GM18870 (cell line): Measurements from ENCODE around the gene IMMP2L.
"Not testable (repeated sequence)": the region's sequence is repeated elsewhere in the genome, so short reads cannot be mapped to it uniquely, and the experiment has no call there.

Experiments
- ATAC-seq: cut with Tn5 transposase; IDR thresholded peaks from one replicate; pipeline ENCODE4 v1.9.1; 2021; ENCODE audit warnings: moderate library complexity; ENCODE audit not compliant: unreplicated experiment

IMMP2L gene

GRCh38 chr7:110718503-110719205 is 843.6 kb downstream of the IMMP2L start:
- no peak for ATAC-seq

GRCh38 chr7:110704225-110704624 is 858.1 kb downstream of the IMMP2L start:
- no peak for ATAC-seq

GRCh38 chr7:110698576-110698975 is 863.7 kb downstream of the IMMP2L start:
- ATAC-seq, result no peak

- ATAC-seq, result no peak
Observed at GRCh38 chr7:110693344-110693743, 868.9 kb downstream of the IMMP2L start.

GRCh38 chr7:110688908-110689307 is 873.4 kb downstream of the IMMP2L start:
- no peak for ATAC-seq

GRCh38 chr7:110685899-110686298 is 876.4 kb downstream of the IMMP2L start:
- ATAC-seq, result no peak

- ATAC-seq, result no peak
Observed at GRCh38 chr7:110681941-110682340, 880.4 kb downstream of the IMMP2L start.

GRCh38 chr7:110677405-110677804 is 884.9 kb downstream of the IMMP2L start:
- ATAC-seq, result no peak

GRCh38 chr7:110676785-110677184 is 885.5 kb downstream of the IMMP2L start:
- no peak for ATAC-seq

GRCh38 chr7:110675383-110676103 is 886.7 kb downstream of the IMMP2L start:
- ATAC-seq, result peak; percentile 78

- ATAC-seq, result no peak
Observed at GRCh38 chr7:110673148-110673547, 889.1 kb downstream of the IMMP2L start.

- ATAC-seq, result no peak
Observed at GRCh38 chr7:110669410-110669809, 892.9 kb downstream of the IMMP2L start.

- ATAC-seq, result no peak
Observed at GRCh38 chr7:110664803-110665202, 897.5 kb downstream of the IMMP2L start.

- not testable (repeated sequence) for ATAC-seq
Observed at GRCh38 chr7:110660637-110661036, 901.7 kb downstream of the IMMP2L start.

GRCh38 chr7:110650328-110650727 is 912.0 kb downstream of the IMMP2L start:
- ATAC-seq, result no peak

GRCh38 chr7:110647266-110647665 is 915.0 kb downstream of the IMMP2L start:
- no peak for ATAC-seq

GRCh38 chr7:110646804-110647203 is 915.5 kb downstream of the IMMP2L start:
- no peak for ATAC-seq

- ATAC-seq, result no peak
Observed at GRCh38 chr7:110645616-110646015, 916.7 kb downstream of the IMMP2L start.

- ATAC-seq, result peak; percentile 56
Observed at GRCh38 chr7:110645060-110645459, 917.2 kb downstream of the IMMP2L start.

- ATAC-seq, result no peak
Observed at GRCh38 chr7:110637252-110637651, 925.0 kb downstream of the IMMP2L start.

GRCh38 chr7:110633313-110633712 is 929.0 kb downstream of the IMMP2L start:
- no peak for ATAC-seq

GRCh38 chr7:110626414-110626813 is 935.9 kb downstream of the IMMP2L start:
- no peak for ATAC-seq
